D721Med (cell line): ENCODE data around the gene ESPN.
"Not testable (repeated sequence)": the region's sequence is repeated elsewhere in the genome, so short reads cannot be mapped to it uniquely, and the experiment has no call there.

Experiments
- DNase-seq: peaks from one replicate; pipeline ENCODE4 v3.0.0; 2011; ENCODE audit warnings: low spot score; ENCODE audit not compliant: insufficient read length
- FAIRE-seq: peaks from 2 replicates; lab custom pipeline; 2011; peaks lifted over from hg19 to GRCh38; lab: Jason Lieb, UNC
- TF ChIP-seq, protein P1 (sequence below): IDR thresholded peaks from 2 replicates; pipeline ENCODE4 v1.5.1; 2012; ENCODE audit warnings: mild to moderate bottlenecking, control low read depth; ENCODE audit not compliant: insufficient read depth; ENCODE audit errors: missing control alignments

ESPN gene

DNA sequence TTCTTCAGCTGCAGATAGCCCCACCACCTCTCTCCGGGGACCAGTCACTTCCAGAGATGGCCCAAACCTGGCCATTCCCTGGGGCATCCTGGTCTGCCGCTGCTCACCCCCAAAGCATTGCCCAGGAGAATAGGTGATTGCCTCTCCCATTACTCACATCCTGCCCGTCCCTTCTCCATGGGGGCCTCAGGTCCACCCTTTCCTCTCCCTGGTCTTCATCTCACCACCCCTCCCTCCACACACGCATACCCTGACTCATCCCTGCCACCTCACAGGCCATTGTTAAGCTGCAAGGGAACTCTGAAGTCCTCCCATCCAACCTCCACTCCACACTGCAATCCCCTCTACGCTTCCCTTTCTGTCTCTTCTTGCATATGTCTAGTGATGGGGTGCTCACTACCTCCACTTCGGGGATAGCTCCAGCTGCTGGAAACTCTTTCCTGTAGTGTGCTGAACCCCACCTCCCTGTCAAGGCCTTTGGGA lies 66.9 kb downstream of the ESPN start, which contains the start of gene PLEKHG5:
TSS of gene PLEKHG5 (minus strand) at position 188 of the 483 bp plus-strand sequence. CDS start 14,096 bp downstream, outside the sequence.
- FAIRE-seq (no peak), DNase-seq (no peak)
- TF ChIP-seq, protein P1, sequence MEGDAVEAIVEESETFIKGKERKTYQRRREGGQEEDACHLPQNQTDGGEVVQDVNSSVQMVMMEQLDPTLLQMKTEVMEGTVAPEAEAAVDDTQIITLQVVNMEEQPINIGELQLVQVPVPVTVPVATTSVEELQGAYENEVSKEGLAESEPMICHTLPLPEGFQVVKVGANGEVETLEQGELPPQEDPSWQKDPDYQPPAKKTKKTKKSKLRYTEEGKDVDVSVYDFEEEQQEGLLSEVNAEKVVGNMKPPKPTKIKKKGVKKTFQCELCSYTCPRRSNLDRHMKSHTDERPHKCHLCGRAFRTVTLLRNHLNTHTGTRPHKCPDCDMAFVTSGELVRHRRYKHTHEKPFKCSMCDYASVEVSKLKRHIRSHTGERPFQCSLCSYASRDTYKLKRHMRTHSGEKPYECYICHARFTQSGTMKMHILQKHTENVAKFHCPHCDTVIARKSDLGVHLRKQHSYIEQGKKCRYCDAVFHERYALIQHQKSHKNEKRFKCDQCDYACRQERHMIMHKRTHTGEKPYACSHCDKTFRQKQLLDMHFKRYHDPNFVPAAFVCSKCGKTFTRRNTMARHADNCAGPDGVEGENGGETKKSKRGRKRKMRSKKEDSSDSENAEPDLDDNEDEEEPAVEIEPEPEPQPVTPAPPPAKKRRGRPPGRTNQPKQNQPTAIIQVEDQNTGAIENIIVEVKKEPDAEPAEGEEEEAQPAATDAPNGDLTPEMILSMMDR: no peak

DNA sequence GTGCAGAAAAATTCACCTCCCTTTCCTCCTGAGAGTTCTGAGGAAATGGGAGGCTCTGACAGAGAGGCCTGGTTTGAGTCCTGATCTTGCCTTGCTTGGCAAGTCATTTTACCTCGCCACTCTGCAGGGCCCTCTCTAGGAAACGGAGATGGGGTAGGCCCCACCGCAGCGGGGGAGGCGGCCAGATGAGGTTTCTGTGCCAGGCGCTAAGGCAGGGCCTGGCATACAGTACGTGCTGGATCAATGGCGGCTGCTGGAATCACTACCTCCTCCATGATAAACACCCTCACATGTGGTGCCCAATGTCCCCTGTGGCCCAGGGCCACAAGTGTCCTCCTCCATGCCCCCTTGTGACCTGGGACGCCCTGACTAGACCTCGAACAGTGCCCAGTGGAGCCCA lies 67.4 kb downstream of the ESPN start:
- DNase-seq: no peak
- TF ChIP-seq, protein P1: no peak
- no peak for FAIRE-seq

DNA sequence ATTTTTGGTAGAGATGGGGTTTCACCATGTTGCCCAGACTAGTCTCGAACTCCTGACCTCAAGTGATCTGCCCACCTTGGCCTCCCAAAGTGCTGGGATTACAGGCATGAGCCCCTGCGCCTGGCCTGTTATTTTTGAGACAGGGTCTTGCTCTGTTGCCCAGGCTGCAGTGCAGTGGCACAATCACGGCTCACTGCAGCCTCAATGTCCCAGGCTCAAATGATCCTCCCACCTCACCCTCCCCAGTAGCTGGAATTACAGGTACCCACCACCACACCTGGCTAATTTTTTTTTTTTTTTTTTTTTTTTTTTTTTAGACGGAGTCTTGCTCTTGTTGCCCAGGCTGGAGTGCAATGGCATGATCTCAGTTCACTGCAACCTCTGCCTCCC lies 69.3 kb downstream of the ESPN start:
- FAIRE-seq, DNase-seq: not testable (repeated sequence)

DNA sequence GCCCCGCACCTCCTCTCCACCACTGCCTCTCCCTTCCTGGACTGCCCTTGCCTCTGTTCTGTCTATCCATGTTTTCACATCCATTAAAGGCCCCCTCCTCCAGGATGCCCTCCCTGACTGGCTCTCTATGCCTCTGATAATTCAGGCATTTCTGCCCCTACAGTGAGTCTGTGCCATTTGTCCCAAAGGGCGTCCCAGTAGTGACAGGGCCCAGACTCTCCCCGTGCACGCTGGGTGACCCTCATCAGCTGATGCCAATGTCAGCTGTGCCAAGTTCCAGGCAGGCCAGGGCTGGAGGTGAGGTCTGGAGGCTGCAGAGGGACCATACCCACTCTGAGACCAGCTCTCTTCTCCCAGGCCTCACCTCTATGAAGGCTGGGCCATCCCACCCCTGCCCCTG lies 70.1 kb downstream of the ESPN start:
- no peak for FAIRE-seq
- TF ChIP-seq, protein P1: no peak
- no peak for DNase-seq

DNA sequence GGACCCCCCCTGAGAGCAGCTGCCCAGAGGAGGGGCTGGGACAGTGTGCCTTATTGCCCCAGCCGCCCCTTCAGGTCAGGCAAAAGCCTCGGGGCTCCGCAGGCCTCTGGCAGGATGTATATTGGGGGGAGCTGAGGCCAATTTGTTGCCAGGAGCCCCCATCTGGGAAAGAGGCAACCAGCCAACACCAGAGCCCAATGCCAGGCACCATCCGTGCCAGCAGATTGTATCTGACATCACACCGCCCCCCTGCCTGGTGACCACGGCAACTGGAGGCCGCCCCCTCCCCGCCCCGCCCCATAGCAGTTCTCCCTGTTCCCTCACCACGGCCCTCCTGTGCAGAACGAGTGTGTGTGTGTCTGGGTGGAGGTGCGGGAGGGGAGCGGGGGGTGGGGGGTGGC lies 70.5 kb downstream of the ESPN start:
- FAIRE-seq (no peak), DNase-seq (no peak)
- TF ChIP-seq, protein P1: no peak

DNA sequence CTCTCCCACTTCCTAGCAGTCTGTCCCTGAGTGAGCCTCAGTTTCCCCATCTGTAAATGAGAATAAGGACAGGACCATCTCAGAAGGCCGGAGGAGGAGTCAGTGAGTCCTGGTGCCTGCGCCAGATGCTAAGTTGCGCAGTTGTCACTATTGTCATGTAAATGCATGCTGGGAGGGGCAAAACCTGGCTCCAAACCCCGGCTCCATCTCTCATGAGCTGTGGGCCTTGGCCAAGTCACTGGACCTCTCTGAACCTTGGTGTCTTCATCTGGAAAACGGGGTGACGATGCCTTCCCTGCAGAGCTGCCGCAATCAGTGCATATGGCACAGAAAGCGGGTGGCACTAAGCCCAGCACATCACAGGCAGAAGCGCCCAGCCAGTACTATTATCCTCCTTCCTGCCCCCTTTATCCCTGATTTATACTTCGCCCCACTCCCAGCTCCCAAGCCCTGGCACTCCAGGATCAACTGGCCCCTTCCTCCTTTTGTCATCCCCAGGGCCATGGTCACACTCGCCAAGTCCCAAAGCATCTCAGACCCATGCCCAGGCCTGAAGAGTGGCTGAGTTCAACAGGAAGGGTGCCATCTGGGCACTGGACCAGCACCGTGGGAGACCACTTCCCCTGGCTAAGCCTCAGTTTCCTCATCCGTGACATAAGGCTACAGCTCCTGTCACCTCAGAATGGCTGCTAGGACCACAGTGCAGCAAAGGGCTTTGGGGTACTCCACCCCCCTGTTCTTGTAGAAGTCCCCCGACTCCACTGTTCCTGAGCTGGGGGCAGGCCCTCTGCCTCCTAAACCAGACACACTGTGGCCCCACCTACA lies 71.2 kb downstream of the ESPN start:
- no peak for DNase-seq
- no peak for FAIRE-seq
- TF ChIP-seq, protein P1: no peak

DNA sequence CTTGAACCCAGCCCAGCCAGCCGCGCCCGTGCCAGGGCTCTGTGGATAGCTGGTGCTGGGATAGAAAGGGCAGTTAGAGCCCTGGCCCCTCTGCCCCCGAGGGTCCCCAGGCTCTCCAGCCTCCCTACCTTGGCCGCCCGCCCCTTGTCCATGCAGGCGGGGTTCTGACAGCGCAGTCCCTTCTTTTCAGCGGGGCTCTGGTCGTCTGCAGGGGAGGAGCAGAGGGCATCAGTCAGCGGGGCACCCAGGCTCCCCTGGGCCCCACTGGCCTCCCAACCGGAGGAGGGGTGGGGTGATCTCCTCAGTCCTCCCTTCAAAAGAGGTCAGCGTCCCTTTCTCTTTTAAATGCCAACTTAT lies 71.8 kb downstream of the ESPN start:
- FAIRE-seq (no peak), DNase-seq (no peak)
- TF ChIP-seq, protein P1: no peak
